ENCODE measurements around the gene VEGFD. TPM values are rescaled to one million over a fixed set of nuclear protein-coding genes. Genes with fewer than 3 reads are reported as not detected.

The VEGFD gene
- polyA plus RNA-seq, 2 of the 4 experiments (the other 2 are of a cell fraction) = 0.57 to 1.8 TPM

- H3K4me2 ChIP-seq = no peak overlapping the region
- ChIA-PET CTCF (no interaction called here), POLR2A (no interaction called here)
- FAIRE-seq (no peak), ATAC-seq (no peak), DNase-seq (ENCODE audit: low read depth in 1 of 2, low spot score in 1 of 2) (no peak)
- H3K9me3 ChIP-seq = no peaks in the 10 kb centered on the region
- TF ChIP-seq SMC3 (IDR thresholded peaks at IDR 0.05) (no peak), JUNB (IDR thresholded peaks at IDR 0.05) (no peak), CHD2 (IDR thresholded peaks at IDR 0.05; ENCODE audit: low read length, partially characterized antibody) (no peak), MAFK (IDR thresholded peaks at IDR 0.05; ENCODE audit: partially characterized antibody) (no peak), POLR2AphosphoS2 (conservative IDR thresholded peaks at IDR 0.05; ENCODE audit: low read length) (no peak), FOXS1 (CRISPR knock-in tag; IDR thresholded peaks at IDR 0.05) (no peak), ZSCAN20 (CRISPR knock-in tag; IDR thresholded peaks at IDR 0.05) (no peak), RCOR1 (IDR thresholded peaks at IDR 0.05; ENCODE audit: low read depth, low read length) (no peak), RAD21 (conservative IDR thresholded peaks at IDR 0.05 in 1 of 2, IDR thresholded peaks at IDR 0.05 in 1 of 2) (no peak), POLR2A (IDR thresholded peaks at IDR 0.05; ENCODE audit: low read length) (no peak), FOSB (CRISPR knock-in tag; IDR thresholded peaks at IDR 0.05) (no peak), CHD4 (IDR thresholded peaks at IDR 0.05; ENCODE audit: borderline replicate concordance) (no peak), CEBPB (IDR thresholded peaks at IDR 0.05) (no peak)
- peak overlapping the region in 1 of 2 experiments; percentile 75; a peak in 4 of 6 replicates for H3K27ac ChIP-seq
- no peak overlapping the region for H3K4me3 ChIP-seq
- H3K4me1 ChIP-seq = peaks cover 24% of the 10 kb centered on the region
Measured at GRCh38 chrX:15344106-15344505, 40.1 kb downstream of the VEGFD start.

- ChIA-PET CTCF (interaction anchor here (0.9 to 1.5 kb wide), 2 partner anchors 43 to 222 kb away, joined by 3 to 6 read pairs; no protein-coding TSS in a partner anchor), POLR2A (no interaction called here)
- Histone ChIP-seq H3K9me3 (no peaks in the 10 kb centered on the region), H3K4me2 (peak overlapping the region; percentile 45), H3K4me1 (peaks cover 24% of the 10 kb centered on the region), H3K27ac (peak overlapping the region; percentile 43 to 75; a peak in 4 of 6 replicates), H3K4me3 (no peak overlapping the region)
- WGBS (ENCODE audit: missing lambda C conversion rate) = 24% methylated on average over 5 of the region's 5 CpGs
- peak; percentile 96 for FAIRE-seq
- peak; percentile 86 to 93 for TF ChIP-seq CEBPB (IDR thresholded peaks at IDR 0.05)
- TF ChIP-seq HOXB13 (CRISPR knock-in tag; IDR thresholded peaks at IDR 0.05; ENCODE audit: low read depth) = peak; percentile 31; the same call in 1 of the 2 replicates
- peak; percentile 45; the same call in 1 of the 2 replicates for TF ChIP-seq JUNB (IDR thresholded peaks at IDR 0.05)
- no peak for TF ChIP-seq NR3C1 (IDR thresholded peaks at IDR 0.05)
- no peak for TF ChIP-seq RFX5 (IDR thresholded peaks at IDR 0.05)
- TF ChIP-seq FOSB (CRISPR knock-in tag; IDR thresholded peaks at IDR 0.05) = no peak
- TF ChIP-seq USF2 (IDR thresholded peaks at IDR 0.05) = no peak
- TF ChIP-seq E2F6 (IDR thresholded peaks at IDR 0.05; ENCODE audit: borderline replicate concordance, low read depth) = no peak
- no peak for TF ChIP-seq SMC3 (IDR thresholded peaks at IDR 0.05)
- TF ChIP-seq CBX8 (IDR thresholded peaks at IDR 0.05) = no peak
- TF ChIP-seq MAX (IDR thresholded peaks at IDR 0.05) = peak; percentile 35; the same call in 1 of the 2 replicates
- peak; percentile 66 for TF ChIP-seq MAFK (IDR thresholded peaks at IDR 0.05; ENCODE audit: partially characterized antibody)
- peak; percentile 35 to 50; a peak in 3 of 5 replicates for TF ChIP-seq JUN (IDR thresholded peaks at IDR 0.05)
- TF ChIP-seq GATA3 (IDR thresholded peaks at IDR 0.05; ENCODE audit: borderline replicate concordance) = peak; percentile 90
- TF ChIP-seq POLR2A (IDR thresholded peaks at IDR 0.05; ENCODE audit: low read length) = no peak
- no peak for TF ChIP-seq KDM5A (IDR thresholded peaks at IDR 0.05)
- TF ChIP-seq FOSL2 (IDR thresholded peaks at IDR 0.05) = no peak
- peak; percentile 80 for TF ChIP-seq FOSL2 (CRISPR knock-in tag; IDR thresholded peaks at IDR 0.05)
- peak; percentile 88 for TF ChIP-seq HOXB5 (CRISPR knock-in tag; IDR thresholded peaks at IDR 0.05)
- TF ChIP-seq EP300 (IDR thresholded peaks at IDR 0.05) = peak; percentile 51 to 64; a peak in 2 of 5 replicates
- TF ChIP-seq CBX2 (IDR thresholded peaks at IDR 0.05; ENCODE audit: borderline replicate concordance, low read depth) = no peak
- peak; percentile 57; the same call in 1 of the 2 replicates for TF ChIP-seq HES2 (IDR thresholded peaks at IDR 0.05)
- TF ChIP-seq RAD21 (conservative IDR thresholded peaks at IDR 0.05 in 1 of 2, IDR thresholded peaks at IDR 0.05 in 1 of 2) = no peak
- TF ChIP-seq ELK1 (IDR thresholded peaks at IDR 0.05; ENCODE audit: low read depth, low read length) = no peak
- peak; percentile 35 to 84 for DNase-seq (ENCODE audit: low read depth in 1 of 2, low spot score in 1 of 2)
- ATAC-seq = peak; percentile 88 to 95
Measured at GRCh38 chrX:15343075-15343476, 41.1 kb downstream of the VEGFD start.
